ENCODE results near the gene TUT7.

- TF ChIP-seq, protein P1, sequence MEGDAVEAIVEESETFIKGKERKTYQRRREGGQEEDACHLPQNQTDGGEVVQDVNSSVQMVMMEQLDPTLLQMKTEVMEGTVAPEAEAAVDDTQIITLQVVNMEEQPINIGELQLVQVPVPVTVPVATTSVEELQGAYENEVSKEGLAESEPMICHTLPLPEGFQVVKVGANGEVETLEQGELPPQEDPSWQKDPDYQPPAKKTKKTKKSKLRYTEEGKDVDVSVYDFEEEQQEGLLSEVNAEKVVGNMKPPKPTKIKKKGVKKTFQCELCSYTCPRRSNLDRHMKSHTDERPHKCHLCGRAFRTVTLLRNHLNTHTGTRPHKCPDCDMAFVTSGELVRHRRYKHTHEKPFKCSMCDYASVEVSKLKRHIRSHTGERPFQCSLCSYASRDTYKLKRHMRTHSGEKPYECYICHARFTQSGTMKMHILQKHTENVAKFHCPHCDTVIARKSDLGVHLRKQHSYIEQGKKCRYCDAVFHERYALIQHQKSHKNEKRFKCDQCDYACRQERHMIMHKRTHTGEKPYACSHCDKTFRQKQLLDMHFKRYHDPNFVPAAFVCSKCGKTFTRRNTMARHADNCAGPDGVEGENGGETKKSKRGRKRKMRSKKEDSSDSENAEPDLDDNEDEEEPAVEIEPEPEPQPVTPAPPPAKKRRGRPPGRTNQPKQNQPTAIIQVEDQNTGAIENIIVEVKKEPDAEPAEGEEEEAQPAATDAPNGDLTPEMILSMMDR (IDR thresholded peaks at IDR 0.05; ENCODE audit: borderline replicate concordance, extremely low read depth, low read length, poor library complexity, severe bottlenecking), result no peak
- no peak for TF ChIP-seq EZH2 (IDR thresholded peaks at IDR 0.05; ENCODE audit: borderline replicate concordance, low read depth, low read length, severe bottlenecking)
Observed at GRCh38 chr9:86369810-86370209, 15.6 kb upstream of the TUT7 start.

Data from DND-41 (cell line).